SH-SY5Y (cell line): ENCODE results near the gene KLHL4.

Source experiments
- GATA2 ChIP-seq: IDR thresholded peaks from 2 replicates; pipeline ENCODE4 v1.6.1; 2011; ENCODE audit warnings: mild to moderate bottlenecking, low read depth, low read length
- GATA3 ChIP-seq: IDR thresholded peaks from 2 replicates; pipeline ENCODE4 v1.6.1; 2011; ENCODE audit warnings: low read depth, mild to moderate bottlenecking, low read length, moderate library complexity

DNA sequence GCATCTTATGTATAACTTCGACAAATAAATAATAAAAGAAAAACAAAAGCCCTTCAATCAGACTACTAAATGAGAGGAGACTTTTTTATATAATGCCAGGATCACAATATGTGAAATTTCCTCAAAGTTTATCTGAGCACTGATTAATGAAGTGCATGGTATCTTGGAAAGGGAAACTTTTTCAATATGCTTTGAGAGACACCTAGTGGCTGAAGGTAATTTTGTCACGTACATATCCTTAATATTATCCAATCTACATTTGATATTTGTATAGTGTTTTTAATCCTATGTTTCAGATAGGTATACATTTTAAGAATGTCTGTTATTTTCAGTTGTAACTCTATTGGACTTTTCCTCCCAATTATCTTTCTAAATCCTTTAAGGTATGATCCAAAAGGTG lies 146.8 kb downstream of the KLHL4 start:
- no peak for TF ChIP-seq GATA2
- no peak for TF ChIP-seq GATA3
